ENCODE data around the gene BORCS5.

The BORCS5 gene

DNA sequence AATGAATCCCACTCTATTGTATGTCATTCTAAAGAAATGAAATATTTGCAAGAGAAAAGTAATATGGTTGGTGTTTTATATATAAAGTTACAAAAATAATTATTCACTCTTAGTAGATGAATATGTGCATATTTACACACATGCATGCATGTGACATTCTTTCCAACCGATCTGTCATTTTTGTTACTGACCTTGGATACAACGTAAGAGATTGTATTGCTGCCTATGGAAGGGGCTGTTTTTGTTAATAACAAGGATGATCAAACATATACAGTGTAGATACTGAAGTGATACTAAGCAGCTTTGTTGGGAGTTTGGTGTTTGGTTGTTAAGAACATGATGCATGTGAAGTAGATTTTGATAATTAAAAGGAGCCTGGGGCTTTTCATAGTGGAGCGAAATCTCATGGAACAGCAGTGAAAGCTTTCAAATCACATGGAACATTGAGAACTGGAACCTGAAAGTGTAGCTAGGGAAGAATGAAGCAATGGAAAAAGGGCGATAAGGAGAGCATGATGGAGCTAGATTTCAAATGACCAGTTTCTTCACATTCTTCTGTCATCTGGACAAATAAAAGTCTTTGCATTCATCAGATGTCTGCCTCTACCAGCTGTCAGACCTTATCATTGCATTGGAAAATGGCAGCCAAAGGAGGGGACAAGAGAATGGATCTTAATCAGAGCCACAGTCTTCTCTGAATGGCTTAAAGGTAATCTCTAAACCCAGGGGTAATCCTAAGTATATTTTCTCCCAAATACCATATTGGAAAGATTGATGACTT is 10.0 kb downstream of the BORCS5 start:
- Histone ChIP-seq H3K9ac (ENCODE audit: low read depth, low read length) (no peak overlapping the region), H3K9me3 (ENCODE audit: control insufficient read depth, insufficient read depth, low read length) (no peaks in the 10 kb centered on the region), H3K4me1 (ENCODE audit: insufficient read depth, low read length) (no peaks in the 10 kb centered on the region), H3K36me3 (ENCODE audit: insufficient read depth, low read length) (no peaks in the 10 kb centered on the region)

DNA sequence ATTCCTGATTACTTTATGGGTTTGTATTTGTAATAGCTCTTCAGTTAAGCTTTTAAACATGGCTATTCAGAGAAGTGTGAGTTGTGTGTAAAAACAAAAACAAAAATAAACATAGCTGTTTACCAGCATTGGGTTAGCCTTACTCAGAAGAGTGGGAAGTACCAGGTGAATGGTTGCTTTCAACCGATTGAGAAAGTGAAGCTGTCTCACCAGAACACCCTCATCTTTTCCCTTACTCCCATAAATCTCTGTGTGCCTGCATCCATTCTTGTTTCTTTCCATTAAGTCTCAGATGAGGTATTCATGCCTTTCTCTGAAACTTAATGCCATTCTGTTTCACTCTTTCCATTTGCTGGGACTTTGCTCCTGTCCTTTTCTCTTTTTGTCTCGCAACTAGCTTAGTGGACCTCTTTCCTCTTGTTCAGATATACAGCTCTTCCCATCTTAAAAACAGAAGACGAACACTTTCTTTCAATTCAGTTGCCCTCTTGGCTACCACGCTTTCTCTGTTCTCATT is 10.7 kb downstream of the BORCS5 start:
- Histone ChIP-seq H3K36me3 (ENCODE audit: insufficient read depth, low read length) (no peaks in the 10 kb centered on the region), H3K9ac (ENCODE audit: low read depth, low read length) (no peak overlapping the region), H3K4me1 (ENCODE audit: insufficient read depth, low read length) (no peaks in the 10 kb centered on the region), H3K9me3 (ENCODE audit: control insufficient read depth, insufficient read depth, low read length) (no peaks in the 10 kb centered on the region)

DNA sequence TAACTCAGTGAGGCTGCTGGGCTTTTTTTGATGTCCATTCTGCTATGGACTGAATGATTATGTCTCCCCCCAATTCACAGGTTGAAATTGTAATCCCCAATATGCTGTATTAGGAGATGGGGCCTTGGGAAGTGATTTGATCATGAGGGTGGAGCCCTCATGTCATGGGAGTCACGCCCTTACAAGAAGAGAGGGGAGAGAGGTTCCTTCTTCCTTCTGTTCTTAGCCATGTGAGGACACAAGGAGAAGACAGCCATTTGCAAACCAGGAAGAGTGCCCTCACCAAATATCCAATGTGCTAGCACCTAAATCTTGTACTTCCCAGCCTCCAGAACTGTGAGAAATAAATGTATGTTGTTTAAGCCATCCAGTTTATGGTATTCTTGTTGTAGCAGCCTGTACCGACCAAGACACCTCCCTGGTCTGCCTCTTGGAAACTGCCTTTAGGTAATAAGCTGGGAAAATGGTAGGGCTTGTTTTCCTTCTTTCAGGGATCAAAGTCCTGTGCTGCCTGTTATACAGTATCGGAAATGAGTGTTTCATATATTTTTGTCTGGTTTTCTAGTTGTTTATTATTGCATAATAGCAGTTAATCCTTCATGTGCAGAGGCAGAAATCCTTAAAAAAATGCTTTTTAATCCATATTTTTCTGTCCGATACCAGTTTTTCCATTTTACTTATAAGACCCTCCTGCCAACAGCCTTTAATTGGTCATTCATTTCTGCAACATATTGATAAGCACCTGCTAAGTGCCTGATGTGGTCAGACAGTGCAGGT is 16.3 kb downstream of the BORCS5 start:
- Histone ChIP-seq H3K9ac (ENCODE audit: low read depth, low read length) (no peak overlapping the region), H3K9me3 (ENCODE audit: control insufficient read depth, insufficient read depth, low read length) (no peaks in the 10 kb centered on the region), H3K4me1 (ENCODE audit: insufficient read depth, low read length) (no peaks in the 10 kb centered on the region), H3K36me3 (ENCODE audit: insufficient read depth, low read length) (no peaks in the 10 kb centered on the region)

DNA sequence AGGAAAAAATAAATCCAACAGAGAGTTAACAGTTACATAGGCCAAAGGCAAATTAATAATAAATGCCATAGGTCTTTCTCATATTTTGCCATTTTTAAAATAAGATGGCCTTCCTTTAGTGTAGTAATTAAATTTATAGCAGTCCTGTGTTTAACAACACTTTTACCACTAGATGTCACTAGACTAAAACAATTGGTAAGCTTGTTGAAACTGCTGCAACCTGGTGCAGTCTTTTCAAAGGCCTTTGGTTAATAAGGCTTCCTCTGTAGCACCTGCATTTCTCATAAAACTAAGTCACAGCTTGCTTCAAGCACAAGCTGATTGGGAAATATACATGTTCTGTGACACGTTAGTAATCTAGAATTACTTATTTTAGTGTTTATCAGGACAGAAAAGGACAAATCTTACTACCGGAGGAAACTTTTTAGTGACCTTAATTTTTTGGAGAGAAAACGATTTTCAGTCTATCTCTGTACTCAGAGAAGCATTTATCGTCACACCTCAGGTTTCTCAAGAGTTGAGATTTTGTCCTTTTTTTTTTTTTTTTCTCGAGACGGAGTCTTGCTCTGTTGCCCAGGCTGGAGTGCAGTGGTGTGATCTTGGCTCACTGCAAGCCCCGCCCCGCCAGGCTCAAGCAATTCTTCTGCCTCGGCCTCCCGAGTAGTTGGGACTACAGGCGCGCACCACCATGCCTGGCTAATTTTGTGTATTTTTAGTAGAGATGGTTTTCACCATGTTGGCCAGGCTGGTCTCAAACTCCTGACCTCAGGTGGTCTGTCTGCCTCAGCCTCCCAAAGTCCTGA is 20.0 kb downstream of the BORCS5 start:
- Histone ChIP-seq H3K4me1 (ENCODE audit: insufficient read depth, low read length) (no peaks in the 10 kb centered on the region), H3K36me3 (ENCODE audit: insufficient read depth, low read length) (no peaks in the 10 kb centered on the region)

DNA sequence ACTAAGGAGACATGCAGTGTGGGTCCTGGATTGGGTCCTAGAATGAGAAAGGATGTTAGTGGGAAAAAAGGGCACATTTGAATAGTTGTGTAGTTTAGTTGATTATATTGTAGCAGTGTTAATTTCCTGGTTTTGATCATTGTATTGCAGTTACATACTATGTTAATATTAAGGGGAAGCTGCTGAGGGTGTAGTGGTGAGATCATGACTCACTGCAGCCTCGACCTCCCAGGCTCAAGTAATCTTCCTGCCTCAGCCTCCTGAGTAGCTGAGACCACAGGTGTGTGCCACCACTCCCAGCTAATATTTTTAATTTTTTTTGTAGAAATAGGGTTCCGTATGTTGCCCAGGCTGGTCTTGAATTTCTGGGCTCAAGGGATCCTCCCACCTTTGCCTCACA is 21.7 kb downstream of the BORCS5 start:
- Histone ChIP-seq H3K9me3 (ENCODE audit: control insufficient read depth, insufficient read depth, low read length) (no peaks in the 10 kb centered on the region), H3K9ac (ENCODE audit: low read depth, low read length) (no peak overlapping the region), H3K36me3 (ENCODE audit: insufficient read depth, low read length) (no peaks in the 10 kb centered on the region), H3K4me1 (ENCODE audit: insufficient read depth, low read length) (no peaks in the 10 kb centered on the region)

More for the DNA sequence above, 20.0 kb downstream of the BORCS5 start:
- H3K9me3 ChIP-seq (ENCODE audit: control insufficient read depth, insufficient read depth, low read length): no peaks in the 10 kb centered on the region
- no peak overlapping the region for H3K9ac ChIP-seq (ENCODE audit: low read depth, low read length)

DNA sequence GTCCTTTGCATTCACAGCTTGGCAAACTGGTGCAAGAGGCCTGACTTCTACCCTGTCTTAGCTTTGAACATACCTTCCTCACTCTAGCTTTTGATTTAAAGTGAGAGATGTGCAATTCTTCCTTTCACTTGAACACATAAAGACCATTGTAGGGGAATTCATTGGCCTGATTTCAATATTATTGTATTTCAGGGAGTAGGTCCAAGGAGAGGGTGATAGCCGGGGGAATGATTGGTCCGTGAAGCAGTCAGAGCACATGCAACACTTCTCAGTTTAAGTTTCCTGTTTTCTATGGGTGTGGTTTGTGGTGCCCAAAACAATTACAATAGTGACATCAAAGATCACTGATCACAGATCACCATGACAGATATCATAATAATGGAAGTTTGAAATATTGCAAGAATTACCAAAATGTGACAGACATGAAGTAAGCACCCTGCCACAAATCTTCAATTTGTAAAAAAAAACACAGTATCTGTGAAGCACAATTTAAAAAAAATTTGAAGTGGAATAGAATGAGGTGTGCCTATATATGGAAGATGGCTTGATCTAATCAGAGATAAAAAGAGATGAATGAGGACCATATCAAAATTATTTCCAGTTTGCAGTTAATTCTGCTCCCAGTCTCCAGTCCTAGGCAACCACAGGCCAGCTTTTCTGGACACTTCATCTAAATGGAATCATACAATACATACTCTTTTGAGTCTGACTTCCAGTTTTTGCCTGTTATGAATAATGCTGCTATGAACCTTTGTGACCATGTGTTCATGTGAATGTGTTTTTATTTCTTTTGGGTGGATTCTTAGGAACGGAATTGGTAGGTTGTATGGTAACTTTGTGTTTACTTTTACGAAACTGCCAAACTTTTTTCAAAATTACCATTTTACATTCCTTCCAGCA is 23.2 kb downstream of the BORCS5 start:
- Histone ChIP-seq H3K9me3 (ENCODE audit: control insufficient read depth, insufficient read depth, low read length) (no peaks in the 10 kb centered on the region), H3K36me3 (ENCODE audit: insufficient read depth, low read length) (no peaks in the 10 kb centered on the region), H3K4me1 (ENCODE audit: insufficient read depth, low read length) (peaks cover 8% of the 10 kb centered on the region), H3K9ac (ENCODE audit: low read depth, low read length) (no peak overlapping the region)

DNA sequence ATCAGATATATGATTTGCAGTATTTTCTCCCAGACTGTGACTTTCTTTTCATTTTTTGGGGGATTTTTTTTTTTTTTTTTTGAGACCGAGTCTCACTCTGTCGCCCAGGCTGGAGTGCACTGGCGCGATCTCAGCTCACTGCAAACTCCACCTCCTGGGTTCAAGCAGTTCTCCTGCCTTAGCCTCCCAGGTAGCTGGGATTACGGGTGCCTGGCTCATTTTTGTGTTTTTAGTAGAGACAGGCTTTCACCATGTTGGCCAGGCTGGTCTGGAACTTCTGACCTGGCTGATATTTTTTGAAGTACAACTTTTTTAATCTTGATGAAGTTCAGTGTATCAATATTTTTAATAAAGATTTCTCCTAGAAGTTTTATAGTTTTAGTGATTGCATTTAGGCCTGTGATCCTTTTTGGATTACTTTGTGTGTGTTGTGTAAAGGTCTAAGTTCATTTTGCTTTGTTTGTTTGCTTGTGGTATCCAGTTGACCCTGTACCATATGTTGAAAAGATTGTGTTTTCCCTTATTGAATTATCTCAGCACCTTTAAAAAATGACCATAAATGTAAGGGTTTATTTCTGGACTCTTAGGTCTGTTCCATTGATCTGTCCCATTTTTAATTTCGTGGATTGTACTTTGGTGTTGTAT is 24.2 kb downstream of the BORCS5 start:
- Histone ChIP-seq H3K4me1 (ENCODE audit: insufficient read depth, low read length) (peaks cover 10% of the 10 kb centered on the region), H3K36me3 (ENCODE audit: insufficient read depth, low read length) (no peaks in the 10 kb centered on the region), H3K9ac (ENCODE audit: low read depth, low read length) (no peak overlapping the region), H3K9me3 (ENCODE audit: control insufficient read depth, insufficient read depth, low read length) (no peaks in the 10 kb centered on the region)

DNA sequence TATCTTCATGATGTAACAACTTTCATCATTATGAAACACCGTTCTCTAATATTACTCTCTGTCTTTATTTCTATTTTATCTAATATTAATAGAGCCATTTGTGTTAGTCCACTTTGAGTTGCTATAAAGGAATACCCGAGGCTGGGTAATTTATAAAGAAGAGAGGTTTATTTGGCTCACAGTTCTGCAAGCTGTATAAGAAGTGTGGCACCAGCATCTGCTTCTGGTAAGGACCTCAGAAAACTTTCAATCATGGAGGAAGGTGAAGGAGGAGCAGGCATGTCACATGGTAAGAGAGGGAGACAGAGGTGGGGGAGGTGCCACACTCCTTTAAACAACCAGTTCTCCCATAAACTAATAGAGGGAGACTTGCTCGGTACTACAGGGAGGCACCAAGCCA is 25.1 kb downstream of the BORCS5 start:
- peaks cover 10% of the 10 kb centered on the region for H3K4me1 ChIP-seq (ENCODE audit: insufficient read depth, low read length)
- H3K36me3 ChIP-seq (ENCODE audit: insufficient read depth, low read length): no peaks in the 10 kb centered on the region
- no peaks in the 10 kb centered on the region for H3K9me3 ChIP-seq (ENCODE audit: control insufficient read depth, insufficient read depth, low read length)
- no peak overlapping the region for H3K9ac ChIP-seq (ENCODE audit: low read depth, low read length)

DNA sequence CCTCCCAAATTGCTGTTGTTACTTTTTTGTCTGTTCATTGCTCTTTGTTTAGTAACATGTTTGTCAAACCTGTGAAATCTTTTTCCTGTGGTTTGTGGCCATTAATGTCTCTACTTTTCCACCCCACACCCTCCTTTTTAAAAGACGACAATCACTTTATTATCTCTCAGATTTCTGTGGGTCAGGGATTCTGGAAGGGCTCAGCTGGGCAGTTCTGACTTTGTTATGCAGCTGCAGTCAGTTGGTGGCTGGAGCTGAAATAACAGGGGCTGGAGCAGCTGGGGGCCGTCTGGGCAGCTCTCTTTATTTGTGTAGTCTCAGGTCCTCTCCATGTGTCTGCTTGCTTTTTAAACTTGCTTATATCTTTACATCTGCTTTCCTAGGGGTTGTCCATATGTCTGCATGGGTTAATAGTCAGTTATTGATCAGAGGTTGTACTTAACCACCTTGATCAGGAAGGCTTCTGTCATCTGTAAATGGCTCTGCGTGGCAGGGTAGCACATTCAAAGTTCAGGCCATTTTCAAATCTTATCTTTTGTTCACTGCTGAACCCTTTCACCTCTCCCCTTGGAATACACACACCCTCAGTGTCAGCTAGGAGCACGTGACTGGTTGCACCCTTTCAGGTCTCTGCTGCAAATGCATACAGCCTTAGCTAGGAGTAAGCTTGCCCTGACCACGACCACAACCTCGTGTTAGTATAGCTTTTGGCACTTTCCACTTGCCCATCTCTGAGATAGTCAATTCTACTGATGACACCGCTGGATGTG is 27.9 kb downstream of the BORCS5 start:
- peaks cover 10% of the 10 kb centered on the region for H3K4me1 ChIP-seq (ENCODE audit: insufficient read depth, low read length)
- H3K9ac ChIP-seq (ENCODE audit: low read depth, low read length): no peak overlapping the region
- no peaks in the 10 kb centered on the region for H3K36me3 ChIP-seq (ENCODE audit: insufficient read depth, low read length)

DNA sequence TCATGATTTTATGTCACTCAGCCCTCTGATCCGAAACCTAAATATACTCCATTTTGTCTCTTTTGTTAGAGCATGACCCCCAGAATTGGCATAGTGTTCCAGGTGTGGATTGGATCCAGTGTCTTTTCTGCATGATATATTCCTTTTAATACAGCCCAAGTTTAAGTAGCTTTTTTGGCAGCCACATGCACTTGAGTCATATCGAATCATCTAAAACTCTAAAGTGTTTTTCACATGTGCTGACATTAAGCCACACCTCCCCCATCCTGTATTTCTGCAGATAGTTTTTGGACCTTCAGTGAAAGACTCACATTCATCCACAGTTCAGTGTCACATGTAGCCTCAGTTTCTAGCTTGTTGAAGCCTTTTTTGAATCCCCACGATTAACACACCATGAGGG is 30.6 kb downstream of the BORCS5 start:
- Histone ChIP-seq H3K4me1 (ENCODE audit: insufficient read depth, low read length) (peaks cover 10% of the 10 kb centered on the region), H3K9me3 (ENCODE audit: control insufficient read depth, insufficient read depth, low read length) (no peaks in the 10 kb centered on the region), H3K9ac (ENCODE audit: low read depth, low read length) (no peak overlapping the region), H3K36me3 (ENCODE audit: insufficient read depth, low read length) (no peaks in the 10 kb centered on the region)

More for the DNA sequence above, 27.9 kb downstream of the BORCS5 start:
- no peaks in the 10 kb centered on the region for H3K9me3 ChIP-seq (ENCODE audit: control insufficient read depth, insufficient read depth, low read length)

DNA sequence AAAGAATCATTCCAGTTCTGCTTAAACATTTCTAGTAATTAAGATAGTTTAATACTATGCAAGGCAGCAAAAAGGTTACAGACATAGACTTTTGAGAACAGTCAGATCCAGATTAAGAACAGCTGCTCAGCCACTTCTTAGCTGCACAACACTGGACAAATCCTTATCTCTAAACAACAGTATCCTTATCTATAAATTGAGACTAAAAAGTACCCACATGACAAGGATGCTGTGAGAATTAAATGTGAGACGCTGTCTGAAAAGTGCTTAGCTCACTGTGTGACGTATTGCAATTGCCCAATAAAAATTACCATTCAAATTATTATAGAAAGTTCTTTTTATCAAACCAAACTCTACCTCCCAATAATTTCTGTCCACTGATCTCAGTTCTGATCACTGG is 35.5 kb downstream of the BORCS5 start:
- Histone ChIP-seq H3K9me3 (ENCODE audit: control insufficient read depth, insufficient read depth, low read length) (no peaks in the 10 kb centered on the region), H3K4me1 (ENCODE audit: insufficient read depth, low read length) (no peaks in the 10 kb centered on the region), H3K36me3 (ENCODE audit: insufficient read depth, low read length) (no peaks in the 10 kb centered on the region), H3K9ac (ENCODE audit: low read depth, low read length) (no peak overlapping the region)

DNA sequence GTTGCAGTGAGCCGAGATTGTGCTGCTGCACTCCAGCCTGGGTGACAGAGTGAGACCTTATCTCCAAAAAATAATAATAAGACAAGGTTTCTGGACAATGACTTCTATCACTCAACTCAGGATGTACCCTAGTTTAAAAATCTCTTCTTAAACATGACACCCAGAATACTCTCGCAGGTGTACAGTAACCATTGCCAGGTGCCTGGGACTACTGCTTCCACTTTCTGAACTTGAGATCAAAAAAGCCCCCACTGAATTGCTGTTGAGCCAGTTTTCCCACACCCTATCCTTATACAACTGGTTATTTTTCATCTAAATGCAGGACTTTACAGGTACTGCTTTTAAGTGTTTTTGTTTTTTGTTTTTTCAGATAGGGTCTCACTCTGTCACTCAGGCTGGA is 36.3 kb downstream of the BORCS5 start:
- Histone ChIP-seq H3K36me3 (ENCODE audit: insufficient read depth, low read length) (no peaks in the 10 kb centered on the region), H3K9ac (ENCODE audit: low read depth, low read length) (no peak overlapping the region), H3K9me3 (ENCODE audit: control insufficient read depth, insufficient read depth, low read length) (no peaks in the 10 kb centered on the region), H3K4me1 (ENCODE audit: insufficient read depth, low read length) (peaks cover 3% of the 10 kb centered on the region; the same call in 1 of the 2 replicates)

DNA sequence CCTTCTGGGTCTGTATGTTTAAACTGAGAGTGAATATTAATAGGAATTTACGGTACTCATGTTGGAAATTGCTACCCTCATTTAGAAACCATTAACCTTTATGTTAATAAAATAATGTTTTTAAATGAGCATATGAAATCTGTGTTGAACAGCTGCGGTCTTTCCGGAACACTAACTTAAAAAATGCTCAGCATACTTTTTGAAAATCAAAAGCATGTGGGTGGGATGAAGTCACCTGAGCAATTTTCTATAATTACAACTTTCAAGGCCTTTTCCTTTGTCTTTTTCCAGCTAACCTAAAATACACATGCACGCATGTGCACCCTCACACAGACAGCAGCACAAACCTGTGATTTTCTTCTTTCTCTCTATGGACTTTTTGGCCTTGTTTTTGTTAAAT is 39.8 kb downstream of the BORCS5 start:
- no peak overlapping the region for H3K9ac ChIP-seq (ENCODE audit: low read depth, low read length)
- H3K4me1 ChIP-seq (ENCODE audit: insufficient read depth, low read length): peaks cover 21% of the 10 kb centered on the region
- H3K9me3 ChIP-seq (ENCODE audit: control insufficient read depth, insufficient read depth, low read length): no peaks in the 10 kb centered on the region
- no peaks in the 10 kb centered on the region for H3K36me3 ChIP-seq (ENCODE audit: insufficient read depth, low read length)
